K562 (cell line): ENCODE results near the gene ASCC3. TPM values are rescaled to one million over a fixed set of nuclear protein-coding genes. Genes with fewer than 3 reads are reported as not detected.

Source experiments
- ATAC-seq: fragments of 200-7000 bp; cut with Tn5 transposase; 3 replicates; pipeline ENCODE4 v1.9.1; 2020; ENCODE audit warnings: moderate library complexity
- BruUV-seq: library from RNA; stranded (reverse); fragments of 400-500 nt; replicated peaks from 2 replicates; lab custom pipeline; 2021; lab: Mats Ljungman, UMichigan
- CTCF ChIA-PET: fragments of 300-600 bp; formaldehyde crosslinking; extraction: SDS; loops from one replicate; lab custom pipeline; 2021; ENCODE audit warnings: low intra/inter-chr PET ratio; lab: Yijun Ruan, JAX
- POLR2A ChIA-PET: fragments of 300-600, 350-650 bp; sonication (Branson Sonifier 250); formaldehyde crosslinking; extraction: SDS; loops from one replicate; lab custom pipeline; 2021; ENCODE audit warnings: antibody characterized with exemption, inconsistent platforms; lab: Yijun Ruan, JAX
- DNase-seq, 4 experiments: peaks; one replicate each; pipeline versions ENCODE4 v3.0.0 to v3.0.0-alpha.2; 2011 to 2018; ENCODE audit warnings: low spot score in 3 of 4, mixed read lengths in 3 of 4; ENCODE audit errors: extremely low read depth in 1 of 4
- FAIRE-seq: peaks from 2 replicates; lab custom pipeline; 2011; peaks lifted over from hg19 to GRCh38; lab: Jason Lieb, UNC
- H2AFZ ChIP-seq: 2 replicates; pipeline ENCODE4 v1.6.0; 2011; ENCODE audit warnings: low read depth, low read length, control low read depth, inconsistent platforms
- H3K27ac ChIP-seq: fragments of 200-600 bp; 3 replicates; pipeline ENCODE4 v1.8.0; 2011; ENCODE audit warnings: low read depth, mild to moderate bottlenecking, control low read depth, inconsistent platforms, low read length, moderate library complexity, mixed read lengths; ENCODE audit errors: extremely low read depth
- H3K27me3 ChIP-seq, 2 experiments: fragments of 300-600 bp in 1 of 2; 2 replicates in 1 of 2; 3 replicates in 1 of 2; pipeline versions ENCODE4 v1.6.0 to v1.8.0; 2011; ENCODE audit warnings: inconsistent platforms in 2 of 2, low read length in 2 of 2, mild to moderate bottlenecking in 1 of 2, mixed read lengths in 1 of 2, moderate library complexity in 1 of 2; ENCODE audit not compliant: control insufficient read depth in 2 of 2, insufficient read depth in 2 of 2
- H3K36me3 ChIP-seq: fragments of 300-600 bp; 3 replicates; pipeline ENCODE4 v1.8.0; 2011; ENCODE audit warnings: mild to moderate bottlenecking, low read length, inconsistent platforms; ENCODE audit not compliant: control insufficient read depth, insufficient read depth
- H3K4me1 ChIP-seq, 2 experiments: fragments of 200-600 bp in 1 of 2; replicated peaks in 1 of 2; 2 replicates in 1 of 2; 3 replicates in 1 of 2; pipeline versions ENCODE4 v1.5.1 to v1.8.0; 2011; ENCODE audit warnings: inconsistent platforms in 2 of 2, low read length in 2 of 2, mild to moderate bottlenecking in 1 of 2, mixed read lengths in 1 of 2, moderate library complexity in 1 of 2; ENCODE audit not compliant: control insufficient read depth in 2 of 2, insufficient read depth in 2 of 2
- H3K4me2 ChIP-seq: 2 replicates; pipeline ENCODE4 v1.6.1; 2011; ENCODE audit warnings: low read length, control low read depth, inconsistent platforms, mixed read lengths; ENCODE audit not compliant: insufficient read depth
- H3K4me3 ChIP-seq: fragments of 200-600 bp; sonication (generic), shearing (Covaris generic); 2 replicates; pipeline ENCODE4 v1.5.1; 2016; ENCODE audit warnings: control low read depth, inconsistent platforms
- H3K79me2 ChIP-seq: fragments of 200-600 bp; 3 replicates; pipeline ENCODE4 v1.8.0; 2011; ENCODE audit warnings: low read length, inconsistent platforms; ENCODE audit not compliant: control insufficient read depth, insufficient read depth
- H3K9ac ChIP-seq, 2 experiments: 2 replicates each; pipeline versions ENCODE4 v1.6.0 to v1.6.1; 2011; ENCODE audit warnings: low read depth in 2 of 2, low read length in 2 of 2, control low read depth in 1 of 2, inconsistent platforms in 1 of 2, mild to moderate bottlenecking in 1 of 2, mixed read lengths in 1 of 2; ENCODE audit not compliant: insufficient read depth in 1 of 2
- H3K9me1 ChIP-seq: one replicate; pipeline ENCODE4 v1.6.0; 2011; ENCODE audit warnings: inconsistent platforms, mild to moderate bottlenecking, low read length, moderate library complexity; ENCODE audit not compliant: control insufficient read depth, insufficient read depth
- H3K9me3 ChIP-seq: replicated peaks from 2 replicates; pipeline ENCODE4 v1.5.1; 2011; ENCODE audit warnings: low read depth, low read length, inconsistent platforms; ENCODE audit not compliant: control insufficient read depth, insufficient read depth
- H4K20me1 ChIP-seq: replicated peaks from 2 replicates; pipeline ENCODE4 v1.6.1; 2011; ENCODE audit warnings: low read length, inconsistent platforms, mixed read lengths; ENCODE audit not compliant: control insufficient read depth, insufficient read depth
- POLR2AphosphoS2 ChIP-seq: IDR thresholded peaks from 2 replicates; pipeline ENCODE4 v1.6.1; 2012; ENCODE audit warnings: low read length, improper control_type of control experiment
- RBM14 ChIP-seq: fragments of 200-400 bp; formaldehyde crosslinking; IDR thresholded peaks from 2 replicates; pipeline ENCODE4 v1.6.1; 2018; ENCODE audit warnings: low read depth, mild to moderate bottlenecking, low read length, moderate library complexity, borderline replicate concordance; ENCODE audit not compliant: insufficient read depth
- RCOR1 ChIP-seq, 2 experiments: IDR thresholded peaks; 2 replicates each; pipeline ENCODE4 v1.6.1; 2012; ENCODE audit warnings: low read depth in 2 of 2, low read length in 2 of 2, borderline replicate concordance in 1 of 2, improper control_type of control experiment in 1 of 2
- ZNF3 ChIP-seq: fragments of 250-450 bp; sonication (Bioruptor Pico); IDR thresholded peaks from 2 replicates; pipeline ENCODE4 v1.5.0; 2021; ENCODE audit warnings: mild to moderate bottlenecking, moderate library complexity
- ZNF584 ChIP-seq: fragments of 200-800 bp; sonication (Bioruptor generic); IDR thresholded peaks from 2 replicates; pipeline ENCODE4 v1.6.1; 2016; ENCODE audit warnings: low read depth, mild to moderate bottlenecking, missing genetic modification characterization, missing compliant biosample characterization
- ZNF785 ChIP-seq: fragments of 250-450 bp; sonication (Bioruptor Pico); IDR thresholded peaks from 2 replicates; pipeline ENCODE4 v1.4.0; 2020; ENCODE audit warnings: mild to moderate bottlenecking
- WGBS: fragments of 100-300 bp; shearing (Covaris generic); methylation state at CpG from one replicate; pipeline ENCODE4 v1.1.6; 2016; ENCODE audit warnings: low coverage, mixed read lengths; ENCODE audit not compliant: insufficient coverage; ENCODE audit errors: missing lambda C conversion rate; 5-methylcytosine and 5-hydroxymethylcytosine counted together
- in situ Hi-C: fragments of 300-500 bp; cut with MboI; formaldehyde crosslinking; loops from 4 replicates; pipeline ENCODE4 v1.15.0; 2018; ENCODE audit warnings: inconsistent platforms, mixed read lengths
- intact Hi-C: fragments of 100-400 bp; cut with micrococcal nuclease; formaldehyde crosslinking; loops from 2 replicates; pipeline ENCODE4 v1.14.2; 2022
- polyA plus RNA-seq, 8 experiments: library from polyadenylated mRNA; depleted of rRNA in 4 of 8; stranded (reverse) in 5 of 8; unstranded in 3 of 8; fragments of >200 nt; fragmentation: Nextera tagmentation in 2 of 8; fragmentation: Illumina TruSeq in 1 of 8; extraction: Ambion mirVana in 2 of 8; extraction: Trizol in 1 of 8; gene quantifications; 2 replicates each; pipeline versions ENCODE4 v1.2.1 to v1.2.3, GENCODE V29; 2011 to 2014; ENCODE audit warnings: inconsistent platforms in 1 of 8, missing spikeins in 1 of 8
- total RNA-seq, 7 experiments: library from RNA; depleted of rRNA in 6 of 7; stranded (reverse); fragments of >200 nt in 6 of 7; fragmentation: Illumina TruSeq in 2 of 7; extraction: Trizol in 2 of 7; gene quantifications; 2 replicates each; pipeline versions ENCODE4 v1.2.1 to v1.2.3, GENCODE V29; 2011 to 2021; ENCODE audit warnings: low replicate concordance in 1 of 7
- TF ChIP-seq, protein P1 (sequence below), 2 experiments: fragments of 450-650 bp in 1 of 2; sonication (generic) in 1 of 2; formaldehyde crosslinking in 1 of 2; IDR thresholded peaks in 1 of 2; conservative IDR thresholded peaks in 1 of 2; 2 replicates each; pipeline versions ENCODE4 v1.6.1 to v1.8.1; 2016 to 2023; ENCODE audit warnings: mild to moderate bottlenecking in 2 of 2, moderate library complexity in 2 of 2, inconsistent platforms in 1 of 2, missing genetic modification reagents in 1 of 2

ASCC3 gene
- total and polyA plus RNA-seq, 9 of the 15 experiments (the other 6 are each of a cell fraction or from before 2014, with no cell fraction given), result 16.1 to 56.1 (median 33.9) TPM

DNA sequence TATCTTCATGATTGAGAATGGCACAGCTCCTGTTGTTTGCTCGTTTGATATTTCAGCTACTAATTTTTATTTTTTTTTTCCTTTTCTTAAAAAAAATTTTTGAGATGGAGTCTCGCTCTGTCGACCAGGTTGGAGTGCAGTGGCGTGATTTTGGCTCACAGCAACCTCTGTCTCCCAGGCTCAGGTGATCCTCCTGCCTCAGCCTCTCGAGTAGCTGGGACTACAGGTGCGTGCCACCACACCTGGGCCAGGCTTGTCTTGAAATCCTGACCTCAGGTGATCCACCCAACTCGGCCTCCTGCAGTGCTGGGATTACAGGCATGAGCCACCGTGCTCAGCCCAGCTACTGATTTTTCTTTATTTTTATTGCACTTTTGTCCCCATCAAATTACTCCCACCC is 266.2 kb downstream of the ASCC3 start:
- no peak overlapping the region for H3K4me2 ChIP-seq
- H4K20me1 ChIP-seq, result no peaks in the 10 kb centered on the region
- H3K27me3 ChIP-seq, result no peaks in the 10 kb centered on the region
- DNase-seq, result no peak
- ATAC-seq, result no peak
- intact Hi-C loops (no loop called here), in situ Hi-C loops (no loop called here)
- H3K9me1 ChIP-seq, result no peaks in the 10 kb centered on the region
- H3K4me3 ChIP-seq, result no peak overlapping the region
- TF ChIP-seq, protein P1, sequence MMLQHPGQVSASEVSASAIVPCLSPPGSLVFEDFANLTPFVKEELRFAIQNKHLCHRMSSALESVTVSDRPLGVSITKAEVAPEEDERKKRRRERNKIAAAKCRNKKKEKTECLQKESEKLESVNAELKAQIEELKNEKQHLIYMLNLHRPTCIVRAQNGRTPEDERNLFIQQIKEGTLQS (IDR thresholded peaks at IDR 0.05), result no peak
- TF ChIP-seq, protein P1 (CRISPR knock-in tag; conservative IDR thresholded peaks at IDR 0.05), result no peak
- TF ChIP-seq ZNF584 (CRISPR knock-in tag), result no peak
- no peak for TF ChIP-seq ZNF3 (CRISPR knock-in tag)
- TF ChIP-seq POLR2AphosphoS2, result no peak
- TF ChIP-seq RBM14, result no peak
- no peak for TF ChIP-seq ZNF785 (CRISPR knock-in tag)
- TF ChIP-seq RCOR1 (IDR thresholded peaks at IDR 0.05; ENCODE audit: borderline replicate concordance in 1 of 2, low read depth in 2 of 2, low read length in 2 of 2), result no peak
- H3K4me1 ChIP-seq, result no peaks in the 10 kb centered on the region
- H3K27ac ChIP-seq, result no peak overlapping the region
- H3K9ac ChIP-seq, result no peak overlapping the region
- no TSS peak for BruUV-seq
- H3K9me3 ChIP-seq, result no peaks in the 10 kb centered on the region
- peaks cover 6% of the 10 kb centered on the region; the same call in 2 of the 3 replicates for H3K36me3 ChIP-seq
- H2AFZ ChIP-seq, result no peak overlapping the region
- ChIA-PET POLR2A (interaction anchor here (0.7 kb wide), 2 partner anchors 9 to 31 kb away, joined by 3 to 4 read pairs; no protein-coding TSS in a partner anchor), CTCF (no interaction called here)
- FAIRE-seq, result no peak
- no peaks in the 10 kb centered on the region for H3K79me2 ChIP-seq
- 92% methylated on average over 8 of the region's 8 CpGs for whole genome bisulfite sequencing
